Stimulated activated CD4-positive, alpha-beta T cell treated with anti-CD3 and anti-CD28 coated beads, Interleukin-1b, Interleukin-23, amount 100 ng/mL, for 4 hours (primary cell): ENCODE data around the gene HDDC2.
"Not testable (repeated sequence)": the region's sequence is repeated elsewhere in the genome, so short reads cannot be mapped to it uniquely, and the experiment has no call there.

Experiments
- DNase-seq, 2 donors: peaks; one replicate each; pipeline ENCODE4 v3.0.0-alpha.2; 2020; ENCODE audit warnings: low read depth in 2 of 2

Gene HDDC2

GRCh38 chr6:125306756-125307149 is 5.0 kb upstream of the HDDC2 start:
- no peak for DNase-seq

- DNase-seq = no peak
These were observed 3.3 kb upstream of the HDDC2 start for GRCh38 chr6:125304970-125305660.

- no peak for DNase-seq
These were observed 1.7 kb upstream of the HDDC2 start for GRCh38 chr6:125303512-125303854.

GRCh38 chr6:125302840-125303511 is 1.2 kb upstream of the HDDC2 start:
- DNase-seq = no peak

GRCh38 chr6:125300992-125301434 is 754 bp downstream of the HDDC2 start:
- DNase-seq = no peak

GRCh38 chr6:125299257-125299656 is 2.5 kb downstream of the HDDC2 start:
- no peak for DNase-seq

GRCh38 chr6:125296471-125296870 is 5.3 kb downstream of the HDDC2 start:
- no peak for DNase-seq

GRCh38 chr6:125294925-125295324 is 6.8 kb downstream of the HDDC2 start:
- no peak for DNase-seq

- no peak for DNase-seq
These were observed 7.7 kb downstream of the HDDC2 start for GRCh38 chr6:125294036-125294435.

GRCh38 chr6:125293587-125293986 is 8.2 kb downstream of the HDDC2 start:
- DNase-seq = no peak

- DNase-seq = no peak
These were observed 14.0 kb downstream of the HDDC2 start for GRCh38 chr6:125287718-125288117.

- no peak for DNase-seq
These were observed 15.8 kb downstream of the HDDC2 start for GRCh38 chr6:125285936-125286335.

GRCh38 chr6:125285353-125285752 is 16.4 kb downstream of the HDDC2 start:
- DNase-seq = no peak

GRCh38 chr6:125282470-125282869 is 19.3 kb downstream of the HDDC2 start:
- not testable (repeated sequence) for DNase-seq

- DNase-seq = not testable (repeated sequence)
These were observed 21.3 kb downstream of the HDDC2 start for GRCh38 chr6:125280370-125281035.

GRCh38 chr6:125279961-125280360 is 21.8 kb downstream of the HDDC2 start:
- no peak for DNase-seq

- DNase-seq = no peak
These were observed 23.9 kb downstream of the HDDC2 start for GRCh38 chr6:125277838-125278237.

- DNase-seq = no peak
These were observed 26.0 kb downstream of the HDDC2 start for GRCh38 chr6:125275779-125276178.

- DNase-seq = no peak
These were observed 26.8 kb downstream of the HDDC2 start for GRCh38 chr6:125274935-125275334.

GRCh38 chr6:125273965-125274364 is 27.8 kb downstream of the HDDC2 start:
- DNase-seq = no peak

- no peak for DNase-seq
These were observed 28.5 kb downstream of the HDDC2 start for GRCh38 chr6:125273251-125273650.

GRCh38 chr6:125271486-125272159 is 30.1 kb downstream of the HDDC2 start:
- DNase-seq = no peak
